Endometrium (tissue), 2 donors: ENCODE results near the gene NCAN.

ENCODE experiments used
- FAIRE-seq: peaks from 2 replicates; lab custom pipeline; 2012; peaks lifted over from hg19 to GRCh38; lab: Jason Lieb, UNC
- donor health status: control.
- donor health status: control.

The NCAN gene

GRCh38 chr19:19285686-19286085, 73.9 kb downstream of the NCAN start:
- FAIRE-seq: no peak

GRCh38 chr19:19292607-19293006, 80.8 kb downstream of the NCAN start:
- no peak for FAIRE-seq

GRCh38 chr19:19294914-19295313, 83.2 kb downstream of the NCAN start:
- no peak for FAIRE-seq

- FAIRE-seq: no peak
Observed at GRCh38 chr19:19296953-19297689, 85.4 kb downstream of the NCAN start.

GRCh38 chr19:19297759-19298158, 86.0 kb downstream of the NCAN start:
- no peak for FAIRE-seq

- FAIRE-seq: no peak
Observed at GRCh38 chr19:19300613-19301012, 88.9 kb downstream of the NCAN start.
